PFSK-1 (cell line): ENCODE measurements around the gene LRMDA.

Experiments used
- POLR2AphosphoS5 ChIP-seq: IDR thresholded peaks from 2 replicates; pipeline ENCODE4 v1.6.1; 2012; ENCODE audit warnings: low read depth, mild to moderate bottlenecking, control low read depth, low read length, moderate library complexity
- TAF1 ChIP-seq: IDR thresholded peaks from 2 replicates; pipeline ENCODE4 v1.6.1; 2012; ENCODE audit warnings: low read length, control low read depth, borderline replicate concordance; ENCODE audit not compliant: insufficient read depth
- TF ChIP-seq, protein P1 (sequence below), 2 experiments: IDR thresholded peaks; 2 replicates each; pipeline versions ENCODE4 v1.6.1 to v1.8.0; 2011 to 2012; ENCODE audit warnings: low read depth in 2 of 2, low read length in 2 of 2, control low read depth in 1 of 2, inconsistent platforms in 1 of 2, mild to moderate bottlenecking in 1 of 2, moderate library complexity in 1 of 2; ENCODE audit not compliant: insufficient read depth in 1 of 2

GRCh38 chr10:75935650-75936400, 504.4 kb downstream of the LRMDA start:
- TF ChIP-seq TAF1: no peak
- TF ChIP-seq, protein P1, sequence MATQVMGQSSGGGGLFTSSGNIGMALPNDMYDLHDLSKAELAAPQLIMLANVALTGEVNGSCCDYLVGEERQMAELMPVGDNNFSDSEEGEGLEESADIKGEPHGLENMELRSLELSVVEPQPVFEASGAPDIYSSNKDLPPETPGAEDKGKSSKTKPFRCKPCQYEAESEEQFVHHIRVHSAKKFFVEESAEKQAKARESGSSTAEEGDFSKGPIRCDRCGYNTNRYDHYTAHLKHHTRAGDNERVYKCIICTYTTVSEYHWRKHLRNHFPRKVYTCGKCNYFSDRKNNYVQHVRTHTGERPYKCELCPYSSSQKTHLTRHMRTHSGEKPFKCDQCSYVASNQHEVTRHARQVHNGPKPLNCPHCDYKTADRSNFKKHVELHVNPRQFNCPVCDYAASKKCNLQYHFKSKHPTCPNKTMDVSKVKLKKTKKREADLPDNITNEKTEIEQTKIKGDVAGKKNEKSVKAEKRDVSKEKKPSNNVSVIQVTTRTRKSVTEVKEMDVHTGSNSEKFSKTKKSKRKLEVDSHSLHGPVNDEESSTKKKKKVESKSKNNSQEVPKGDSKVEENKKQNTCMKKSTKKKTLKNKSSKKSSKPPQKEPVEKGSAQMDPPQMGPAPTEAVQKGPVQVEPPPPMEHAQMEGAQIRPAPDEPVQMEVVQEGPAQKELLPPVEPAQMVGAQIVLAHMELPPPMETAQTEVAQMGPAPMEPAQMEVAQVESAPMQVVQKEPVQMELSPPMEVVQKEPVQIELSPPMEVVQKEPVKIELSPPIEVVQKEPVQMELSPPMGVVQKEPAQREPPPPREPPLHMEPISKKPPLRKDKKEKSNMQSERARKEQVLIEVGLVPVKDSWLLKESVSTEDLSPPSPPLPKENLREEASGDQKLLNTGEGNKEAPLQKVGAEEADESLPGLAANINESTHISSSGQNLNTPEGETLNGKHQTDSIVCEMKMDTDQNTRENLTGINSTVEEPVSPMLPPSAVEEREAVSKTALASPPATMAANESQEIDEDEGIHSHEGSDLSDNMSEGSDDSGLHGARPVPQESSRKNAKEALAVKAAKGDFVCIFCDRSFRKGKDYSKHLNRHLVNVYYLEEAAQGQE (IDR thresholded peaks at IDR 0.05; ENCODE audit: insufficient read depth in 1 of 2, low read depth in 2 of 2, low read length in 2 of 2): no peak
- no peak for TF ChIP-seq POLR2AphosphoS5
